ENCODE measurements around the gene NCAM2. TPM values are rescaled to one million over a fixed set of nuclear protein-coding genes. Genes with fewer than 3 reads are reported as not detected.

The NCAM2 gene
- total and polyA plus RNA-seq, 2 of the 8 experiments (the other 6 are each of a cell fraction or from before 2014, with no cell fraction given) = 0.14 to 1.1 TPM

DNA sequence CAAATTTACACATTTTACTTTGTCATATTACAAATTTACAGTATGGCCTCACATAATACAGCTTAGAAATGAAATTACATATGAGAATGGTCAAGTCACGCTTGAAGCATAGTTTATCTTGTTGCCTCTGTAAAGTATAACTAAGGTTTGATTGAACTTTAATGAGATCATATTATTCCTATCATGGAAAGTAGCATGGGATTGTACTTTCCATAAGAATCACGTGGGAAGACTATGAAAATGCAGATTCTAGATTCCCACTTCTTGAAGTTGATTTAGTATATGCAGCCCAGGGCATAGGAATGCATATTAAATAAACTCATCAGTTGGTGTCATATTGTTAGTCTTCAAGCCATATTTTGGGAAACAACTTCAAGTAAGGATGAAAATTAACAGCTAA is 342.8 kb downstream of the NCAM2 start:
- H3K23ac ChIP-seq (ENCODE audit: insufficient read length) = no peak overlapping the region
- H4K8ac ChIP-seq (ENCODE audit: extremely low read depth, insufficient read depth, low read length) = no peak overlapping the region
- FAIRE-seq (no peak), DNase-seq (ENCODE audit: low read depth in 1 of 2, low spot score in 2 of 2) (no peak)
- TF ChIP-seq RFX5 (IDR thresholded peaks at IDR 0.05; ENCODE audit: borderline replicate concordance, low read depth, low read length) (no peak), KDM1A (IDR thresholded peaks at IDR 0.05; ENCODE audit: borderline replicate concordance, low read length) (no peak), EP300 (IDR thresholded peaks at IDR 0.05; ENCODE audit: borderline replicate concordance in 1 of 2, low read depth in 2 of 2, low read length in 2 of 2) (no peak), ZNF274 (IDR thresholded peaks at IDR 0.05; ENCODE audit: borderline replicate concordance, extremely low read depth, low read length) (no peak), TEAD4 (IDR thresholded peaks at IDR 0.05; ENCODE audit: low read depth, low read length) (no peak), BRCA1 (IDR thresholded peaks at IDR 0.05; ENCODE audit: low read depth, low read length) (no peak), RBBP5 (IDR thresholded peaks at IDR 0.05; ENCODE audit: borderline replicate concordance, low read depth, low read length) (no peak), RXRA (IDR thresholded peaks at IDR 0.05; ENCODE audit: insufficient read depth, low read depth, low read length) (no peak)
- 98% methylated on average over 2 of the region's 2 CpGs; no CpG with 5 or more reads in 1 of the 2 experiments for WGBS, 2 experiments (ENCODE audit: extremely low coverage in 1 of 2, insufficient coverage in 1 of 2, insufficient read length in 1 of 2, insufficient replicate concordance in 2 of 2, low coverage in 1 of 2, low lambda C conversion rate in 2 of 2, missing lambda C conversion rate in 1 of 2)
- no peak overlapping the region for H3K27ac ChIP-seq (ENCODE audit: low read depth, low read length)
- no peak overlapping the region for H3K14ac ChIP-seq (ENCODE audit: insufficient read length)
- no peaks in the 10 kb centered on the region for H3K23me2 ChIP-seq (ENCODE audit: low read depth, low read length)
- CTCF ChIA-PET (ENCODE audit: partially characterized antibody) = no interaction called here
- no peaks in the 10 kb centered on the region for H3K27me3 ChIP-seq (replicated peaks in 1 of 4; ENCODE audit: control insufficient read depth in 3 of 4, extremely low read depth in 1 of 4, insufficient read depth in 3 of 4, low read length in 3 of 4)
- H3K79me2 ChIP-seq (ENCODE audit: control insufficient read depth in 1 of 2, insufficient read depth in 2 of 2, low read length in 2 of 2) = no peaks in the 10 kb centered on the region
- no peak overlapping the region for H2AFZ ChIP-seq (ENCODE audit: low read length)
- H2AK5ac ChIP-seq (ENCODE audit: low read depth, low read length) = no peak overlapping the region
- no peaks in the 10 kb centered on the region for H4K20me1 ChIP-seq (replicated peaks in 1 of 2; ENCODE audit: control insufficient read depth in 1 of 2, insufficient read depth in 2 of 2, low read length in 2 of 2)
- no peak overlapping the region for H4K5ac ChIP-seq (ENCODE audit: insufficient read length, low read depth, low read length)
- H2BK12ac ChIP-seq (ENCODE audit: low read depth, low read length) = no peak overlapping the region
- POLR2A ChIA-PET (ENCODE audit: partially characterized antibody) = no interaction called here
- no peak overlapping the region for H3K9ac ChIP-seq (replicated peaks in 1 of 4; ENCODE audit: extremely low read depth in 1 of 4, low read depth in 3 of 4, low read length in 3 of 4)
- no peak overlapping the region for H3K4me2 ChIP-seq (ENCODE audit: insufficient read depth in 1 of 2, low read depth in 2 of 2, low read length in 2 of 2)
- H3K9me3 ChIP-seq (ENCODE audit: insufficient read depth in 2 of 2, low read depth in 1 of 2, low read length in 1 of 2) = no peaks in the 10 kb centered on the region
- no peak overlapping the region for H4K91ac ChIP-seq (replicated peaks; ENCODE audit: insufficient read length, low read length)
- no peak overlapping the region for H2BK120ac ChIP-seq (replicated peaks; ENCODE audit: low read depth, low read length)
- no peak overlapping the region for H2BK5ac ChIP-seq (ENCODE audit: low read depth, low read length)
- no peak overlapping the region for H3K18ac ChIP-seq (ENCODE audit: extremely low read depth, low read length)
- H3K36me3 ChIP-seq (ENCODE audit: control insufficient read depth in 2 of 4, insufficient read depth in 4 of 4, low read length in 3 of 4) = no peaks in the 10 kb centered on the region
- H3K4ac ChIP-seq (replicated peaks; ENCODE audit: insufficient read length, low read depth, low read length) = no peak overlapping the region
- H3K79me1 ChIP-seq (ENCODE audit: low read depth, low read length) = no peaks in the 10 kb centered on the region
- H2BK20ac ChIP-seq (ENCODE audit: low read length) = no peak overlapping the region
- no peak overlapping the region for H3K56ac ChIP-seq (replicated peaks; ENCODE audit: insufficient read length, low read depth, low read length)
- no peak overlapping the region for H2BK15ac ChIP-seq (ENCODE audit: low read length)
- no peaks in the 10 kb centered on the region for H3K4me1 ChIP-seq (replicated peaks in 1 of 4; ENCODE audit: control insufficient read depth in 3 of 4, insufficient read depth in 4 of 4, low read length in 3 of 4)
- no peak overlapping the region for H3K4me3 ChIP-seq (ENCODE audit: extremely low read depth in 1 of 4, insufficient read depth in 2 of 4, low read depth in 3 of 4, low read length in 4 of 4)
